Activated naive CD8-positive, alpha-beta T cell treated with anti-CD3 and anti-CD28 coated beads, Interleukin-2, amount 10 ng/mL, durations not matched to agents 7 days and 5 days (primary cell): ENCODE data around the gene SH3D21. TPM values are rescaled to one million over a fixed set of nuclear protein-coding genes. Genes with fewer than 3 reads are reported as not detected.

Experiments
- ATAC-seq: fragments of 150-1000 bp; cut with Tn5 transposase; one replicate; pipeline ENCODE4 v1.10.0; 2021; ENCODE audit warnings: low read depth, moderate library complexity
- POLR2A ChIA-PET: fragments of 350-600 bp; sonication (Branson Sonifier 250); formaldehyde crosslinking; loops from one replicate; lab custom pipeline; 2021; ENCODE audit warnings: antibody characterized with exemption; lab: Charles Lee
- DNase-seq: peaks from one replicate; pipeline ENCODE4 v3.0.0; 2021
- H3K27ac Mint-ChIP-seq: one replicate; pipeline ENCODE4 v1.8.0; 2022; ENCODE audit warnings: mild to moderate bottlenecking, mixed read lengths
- H3K27me3 Mint-ChIP-seq: one replicate; pipeline ENCODE4 v1.8.0; 2022; ENCODE audit warnings: mild to moderate bottlenecking, moderate library complexity, mixed read lengths
- H3K36me3 Mint-ChIP-seq: one replicate; pipeline ENCODE4 v1.8.0; 2021; ENCODE audit warnings: mild to moderate bottlenecking, mixed read lengths
- H3K4me1 Mint-ChIP-seq: one replicate; pipeline ENCODE4 v1.8.0; 2021; ENCODE audit warnings: mixed read lengths
- H3K4me3 Mint-ChIP-seq: one replicate; pipeline ENCODE4 v1.8.0; 2022; ENCODE audit warnings: mild to moderate bottlenecking, moderate library complexity, mixed read lengths
- H3K9me3 Mint-ChIP-seq: one replicate; pipeline ENCODE4 v1.8.0; 2021; ENCODE audit warnings: mixed read lengths
- total RNA-seq, 2 experiments: library from RNA; stranded (reverse); gene quantifications; one replicate each; pipeline ENCODE4 v1.2.3, GENCODE V29; 2021

SH3D21 gene
- total RNA-seq, 2 experiments from 2014 or later, result 24.9 to 26.5 TPM

GRCh38 chr1:36346741-36347370 is 40.7 kb downstream of the SH3D21 start:
- Mint-ChIP-seq H3K27me3 (no peaks in the 10 kb centered on the region), H3K9me3 (no peaks in the 10 kb centered on the region), H3K4me3 (no peak overlapping the region), H3K36me3 (peaks cover 15% of the 10 kb centered on the region), H3K27ac (no peak overlapping the region), H3K4me1 (peaks cover 15% of the 10 kb centered on the region)
- ATAC-seq (no peak), DNase-seq (no peak)
- POLR2A ChIA-PET, result no interaction called here

GRCh38 chr1:36349241-36349671 is 43.1 kb downstream of the SH3D21 start:
- H3K27me3 Mint-ChIP-seq, result no peaks in the 10 kb centered on the region
- POLR2A ChIA-PET, result interaction anchor here (2.7 kb wide), 1 partner anchor 48 kb away, joined by 7 read pairs; the partner anchor contains the start of gene LSM10
- ATAC-seq (no peak), DNase-seq (no peak)
- no peak overlapping the region for H3K4me3 Mint-ChIP-seq
- peaks cover 22% of the 10 kb centered on the region for H3K36me3 Mint-ChIP-seq
- no peak overlapping the region for H3K27ac Mint-ChIP-seq
- H3K9me3 Mint-ChIP-seq, result no peaks in the 10 kb centered on the region
- peaks cover 23% of the 10 kb centered on the region for H3K4me1 Mint-ChIP-seq

GRCh38 chr1:36349839-36350238 is 43.7 kb downstream of the SH3D21 start:
- no peak overlapping the region for H3K4me3 Mint-ChIP-seq
- H3K36me3 Mint-ChIP-seq, result peaks cover 26% of the 10 kb centered on the region
- no peaks in the 10 kb centered on the region for H3K9me3 Mint-ChIP-seq
- no peaks in the 10 kb centered on the region for H3K27me3 Mint-ChIP-seq
- DNase-seq (no peak), ATAC-seq (no peak)
- peaks cover 23% of the 10 kb centered on the region for H3K4me1 Mint-ChIP-seq
- POLR2A ChIA-PET, result interaction anchor here (0.7 to 2.7 kb wide), 3 partner anchors 17 to 47 kb away, joined by 3 to 9 read pairs (median 7); partner anchors contain the start of genes LSM10 and SH3D21
- no peak overlapping the region for H3K27ac Mint-ChIP-seq

- POLR2A ChIA-PET, result interaction anchor here (0.6 to 2.7 kb wide), 6 partner anchors 9 to 69 kb away, joined by 3 to 10 read pairs (median 5); partner anchors contain the start of genes LSM10 and SH3D21
- Mint-ChIP-seq H3K27me3 (no peaks in the 10 kb centered on the region), H3K4me3 (peak overlapping the region; percentile 25), H3K4me1 (peaks cover 23% of the 10 kb centered on the region), H3K27ac (peak overlapping the region; percentile 77), H3K36me3 (peaks cover 27% of the 10 kb centered on the region), H3K9me3 (no peaks in the 10 kb centered on the region)
- ATAC-seq (peak; percentile 78), DNase-seq (peak; percentile 50)
Measured at GRCh38 chr1:36350659-36351226, 44.6 kb downstream of the SH3D21 start.

GRCh38 chr1:36351227-36351977 is 45.2 kb downstream of the SH3D21 start:
- H3K4me1 Mint-ChIP-seq, result peaks cover 23% of the 10 kb centered on the region
- no peaks in the 10 kb centered on the region for H3K9me3 Mint-ChIP-seq
- H3K4me3 Mint-ChIP-seq, result no peak overlapping the region
- POLR2A ChIA-PET, result interaction anchor here (1.3 to 2.7 kb wide), 5 partner anchors 8 to 46 kb away, joined by 3 to 10 read pairs (median 7); partner anchors contain the start of gene LSM10
- peak; percentile 9 for ATAC-seq
- H3K36me3 Mint-ChIP-seq, result peaks cover 25% of the 10 kb centered on the region
- no peak for DNase-seq
- H3K27ac Mint-ChIP-seq, result peak overlapping the region; percentile 77
- H3K27me3 Mint-ChIP-seq, result no peaks in the 10 kb centered on the region

GRCh38 chr1:36352125-36352909 is 46.1 kb downstream of the SH3D21 start:
- DNase-seq (no peak), ATAC-seq (no peak)
- Mint-ChIP-seq H3K27ac (peak overlapping the region; percentile 48), H3K27me3 (no peaks in the 10 kb centered on the region), H3K36me3 (peaks cover 30% of the 10 kb centered on the region), H3K4me1 (peaks cover 26% of the 10 kb centered on the region), H3K9me3 (no peaks in the 10 kb centered on the region), H3K4me3 (no peak overlapping the region)
- POLR2A ChIA-PET, result interaction anchor here (1.4 to 2.0 kb wide), 2 partner anchors 33 to 35 kb away, joined by 4 to 10 read pairs; no protein-coding TSS in a partner anchor

- DNase-seq (no peak), ATAC-seq (no peak)
- Mint-ChIP-seq H3K27ac (peak overlapping the region; percentile 48), H3K9me3 (no peaks in the 10 kb centered on the region), H3K36me3 (peaks cover 31% of the 10 kb centered on the region), H3K27me3 (no peaks in the 10 kb centered on the region), H3K4me3 (no peak overlapping the region), H3K4me1 (peaks cover 28% of the 10 kb centered on the region)
- POLR2A ChIA-PET, result interaction anchor here (0.9 to 1.4 kb wide), 2 partner anchors 10 to 32 kb away, joined by 3 to 4 read pairs; no protein-coding TSS in a partner anchor
Measured at GRCh38 chr1:36352910-36353878, 47.0 kb downstream of the SH3D21 start.

- DNase-seq, result no peak
- POLR2A ChIA-PET, result interaction anchor here (1.3 kb wide), 1 partner anchor 12 kb away, joined by 3 read pairs; no protein-coding TSS in a partner anchor
- ATAC-seq, result no peak
- Mint-ChIP-seq H3K27me3 (no peaks in the 10 kb centered on the region), H3K4me1 (peaks cover 30% of the 10 kb centered on the region), H3K36me3 (peaks cover 28% of the 10 kb centered on the region), H3K27ac (no peak overlapping the region), H3K9me3 (no peaks in the 10 kb centered on the region), H3K4me3 (no peak overlapping the region)
Measured at GRCh38 chr1:36354486-36354885, 48.3 kb downstream of the SH3D21 start.

- Mint-ChIP-seq H3K9me3 (no peaks in the 10 kb centered on the region), H3K4me1 (peaks cover 28% of the 10 kb centered on the region), H3K4me3 (no peak overlapping the region), H3K36me3 (peaks cover 33% of the 10 kb centered on the region), H3K27me3 (no peaks in the 10 kb centered on the region), H3K27ac (no peak overlapping the region)
- POLR2A ChIA-PET, result no interaction called here
- ATAC-seq, result no peak
- no peak for DNase-seq
Measured at GRCh38 chr1:36355811-36356210, 49.6 kb downstream of the SH3D21 start.

- peaks cover 26% of the 10 kb centered on the region for H3K36me3 Mint-ChIP-seq
- H3K9me3 Mint-ChIP-seq, result no peaks in the 10 kb centered on the region
- DNase-seq, result no peak
- H3K4me1 Mint-ChIP-seq, result peaks cover 14% of the 10 kb centered on the region
- POLR2A ChIA-PET, result no interaction called here
- no peak for ATAC-seq
- H3K27me3 Mint-ChIP-seq, result no peaks in the 10 kb centered on the region
- no peak overlapping the region for H3K4me3 Mint-ChIP-seq
- no peak overlapping the region for H3K27ac Mint-ChIP-seq
Measured at GRCh38 chr1:36358514-36359084, 52.4 kb downstream of the SH3D21 start.

- Mint-ChIP-seq H3K4me1 (peaks cover 13% of the 10 kb centered on the region), H3K27ac (peak overlapping the region; percentile 84), H3K36me3 (peaks cover 22% of the 10 kb centered on the region), H3K4me3 (no peak overlapping the region), H3K27me3 (no peaks in the 10 kb centered on the region), H3K9me3 (no peaks in the 10 kb centered on the region)
- POLR2A ChIA-PET, result interaction anchor here (0.8 kb wide), 1 partner anchor 9 kb away, joined by 3 read pairs; no protein-coding TSS in a partner anchor
- ATAC-seq, result no peak
- no peak for DNase-seq
Measured at GRCh38 chr1:36359383-36359782, 53.2 kb downstream of the SH3D21 start.
